ENCODE measurements around the gene ARHGAP15.

GRCh38 chr2:143684551-143685320, 555.5 kb downstream of the ARHGAP15 start:
- TF ChIP-seq CTCF (IDR thresholded peaks at IDR 0.05), result no peak
- TF ChIP-seq POLR2AphosphoS5 (IDR thresholded peaks at IDR 0.05), result no peak
- TF ChIP-seq POLR2A (IDR thresholded peaks at IDR 0.05), result no peak
- TF ChIP-seq EP300 (IDR thresholded peaks at IDR 0.05; ENCODE audit: low read depth), result no peak

Data from transverse colon (tissue), 4 donors.